Measurements from ENCODE around the gene LIN54. TPM values are rescaled to one million over a fixed set of nuclear protein-coding genes. Genes with fewer than 3 reads are reported as not detected.

Gene LIN54
- total and polyA plus RNA-seq, 4 experiments from 2014 or later: 7.6 to 21.7 (median 15.5) TPM

Other genes starting within 250 kb of the LIN54 start
- not detected for gene SCD5, start 212.0 kb downstream of the LIN54 start, total RNA-seq
- 1 to 10 TPM in 1 of 2 donors, not detected in 1; 1.8 TPM for gene SCD5, start 212.0 kb downstream of the LIN54 start, polyA plus RNA-seq
- 100 to 1,000 TPM; 157 to 167 TPM for gene SEC31A, start 119.7 kb downstream of the LIN54 start, total RNA-seq
- 100 to 1,000 TPM; 138 to 175 TPM for gene SEC31A, start 119.7 kb downstream of the LIN54 start, polyA plus RNA-seq
- gene THAP9, start 110.1 kb downstream of the LIN54 start, total RNA-seq: 1 to 10 TPM; 2.7 to 3.7 TPM
- gene THAP9, start 110.1 kb downstream of the LIN54 start, polyA plus RNA-seq: 1 to 10 TPM in 1 of 2 donors, under 1 TPM in 1; 0.77 to 2.4 TPM
- gene COPS4, start 24.4 kb upstream of the LIN54 start, total RNA-seq: 10 to 100 TPM; 24.6 to 26.1 TPM
- 10 to 100 TPM; 69.8 to 91.2 TPM for gene COPS4, start 24.4 kb upstream of the LIN54 start, polyA plus RNA-seq
- gene PLAC8, start 103.9 kb upstream of the LIN54 start, total RNA-seq: 100 to 1,000 TPM; 148 to 150 TPM
- gene PLAC8, start 103.9 kb upstream of the LIN54 start, polyA plus RNA-seq: 100 to 1,000 TPM; 378 to 424 TPM

Data from CD4-positive, alpha-beta memory T cell (primary cell).